IMR-90 (cell line): Measurements from ENCODE around the gene ID3.

Experiments
- BHLHE40 ChIP-seq: fragments of 150-350 bp; IDR thresholded peaks from 2 replicates; pipeline ENCODE4 v1.6.1; 2016; ENCODE audit warnings: mild to moderate bottlenecking, low read depth, low read length
- CEBPB ChIP-seq: IDR thresholded peaks from 2 replicates; pipeline ENCODE4 v1.6.1; 2012; ENCODE audit warnings: low read depth, low read length, improper control_type of control experiment
- CTCF ChIP-seq: conservative IDR thresholded peaks from 2 replicates; pipeline ENCODE4 v1.5.1; 2012; ENCODE audit warnings: mild to moderate bottlenecking, low read depth, low read length, improper control_type of control experiment
- FOS ChIP-seq: fragments of 150-350 bp; IDR thresholded peaks from 2 replicates; pipeline ENCODE4 v1.6.1; 2016; ENCODE audit warnings: low read depth, low read length
- RAD21 ChIP-seq: IDR thresholded peaks from 2 replicates; pipeline ENCODE4 v1.6.1; 2012; ENCODE audit warnings: low read length, improper control_type of control experiment

- TF ChIP-seq CTCF (no peak), FOS (no peak), CEBPB (no peak), BHLHE40 (no peak), RAD21 (no peak)
Measured at GRCh38 chr1:23594927-23595353, 35.6 kb upstream of the ID3 start.
